ENCODE results near the gene APOO. TPM values are rescaled to one million over a fixed set of nuclear protein-coding genes. Genes with fewer than 3 reads are reported as not detected.

APOO gene
- total and polyA plus RNA-seq, 2 of the 13 experiments (the other 11 are each of a cell fraction or from before 2014, with no cell fraction given), result 9.7 to 22.1 TPM

DNA sequence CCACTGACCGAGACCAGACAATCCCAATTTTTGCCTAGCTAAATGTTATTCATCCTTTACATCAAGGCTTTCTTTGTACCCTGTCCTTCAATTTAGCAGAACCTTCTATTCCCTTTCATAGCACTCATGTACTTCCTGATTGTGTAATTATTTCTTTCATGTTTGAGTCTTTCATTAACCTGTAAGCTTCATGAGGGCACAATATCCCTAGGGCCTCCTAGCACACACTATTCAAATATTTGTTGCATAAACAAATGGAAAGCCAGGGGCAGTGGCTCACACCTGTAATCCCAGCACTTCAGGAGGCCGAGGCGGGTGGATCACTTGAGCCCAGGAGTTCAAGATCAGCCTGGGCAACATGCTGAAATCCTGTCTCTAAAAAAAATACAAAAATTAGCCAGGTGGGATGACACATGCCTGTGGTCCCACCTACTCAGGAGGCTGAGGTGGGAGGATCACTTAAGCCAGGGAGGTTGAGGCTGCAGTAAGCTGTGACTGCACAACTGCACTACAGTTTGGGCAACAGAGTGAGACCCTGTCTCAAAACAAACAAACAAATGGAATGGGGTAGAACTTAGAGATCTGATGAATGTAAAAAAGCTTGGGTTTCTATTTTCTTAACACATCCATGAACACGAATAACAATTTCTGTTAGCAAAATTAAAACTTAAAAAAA is 65.8 kb downstream of the APOO start (continued):
- TF ChIP-seq, protein P1, sequence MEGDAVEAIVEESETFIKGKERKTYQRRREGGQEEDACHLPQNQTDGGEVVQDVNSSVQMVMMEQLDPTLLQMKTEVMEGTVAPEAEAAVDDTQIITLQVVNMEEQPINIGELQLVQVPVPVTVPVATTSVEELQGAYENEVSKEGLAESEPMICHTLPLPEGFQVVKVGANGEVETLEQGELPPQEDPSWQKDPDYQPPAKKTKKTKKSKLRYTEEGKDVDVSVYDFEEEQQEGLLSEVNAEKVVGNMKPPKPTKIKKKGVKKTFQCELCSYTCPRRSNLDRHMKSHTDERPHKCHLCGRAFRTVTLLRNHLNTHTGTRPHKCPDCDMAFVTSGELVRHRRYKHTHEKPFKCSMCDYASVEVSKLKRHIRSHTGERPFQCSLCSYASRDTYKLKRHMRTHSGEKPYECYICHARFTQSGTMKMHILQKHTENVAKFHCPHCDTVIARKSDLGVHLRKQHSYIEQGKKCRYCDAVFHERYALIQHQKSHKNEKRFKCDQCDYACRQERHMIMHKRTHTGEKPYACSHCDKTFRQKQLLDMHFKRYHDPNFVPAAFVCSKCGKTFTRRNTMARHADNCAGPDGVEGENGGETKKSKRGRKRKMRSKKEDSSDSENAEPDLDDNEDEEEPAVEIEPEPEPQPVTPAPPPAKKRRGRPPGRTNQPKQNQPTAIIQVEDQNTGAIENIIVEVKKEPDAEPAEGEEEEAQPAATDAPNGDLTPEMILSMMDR (CRISPR knock-in tag; IDR thresholded peaks at IDR 0.05), result no peak
- TF ChIP-seq ZKSCAN1 (IDR thresholded peaks at IDR 0.05; ENCODE audit: low read length), result no peak
- TF ChIP-seq ZNF510 (CRISPR knock-in tag; IDR thresholded peaks at IDR 0.05; ENCODE audit: low read depth), result no peak
- no peak for TF ChIP-seq ARHGAP35 (CRISPR knock-in tag; IDR thresholded peaks at IDR 0.05; ENCODE audit: borderline replicate concordance)
- TF ChIP-seq GABPA (IDR thresholded peaks at IDR 0.05; ENCODE audit: low read depth, low read length), result no peak
- TF ChIP-seq GABPA (CRISPR knock-in tag; IDR thresholded peaks at IDR 0.05; ENCODE audit: low read depth), result peak; percentile 23; the same call in 1 of the 2 replicates
- no peak for TF ChIP-seq ZNF619 (CRISPR knock-in tag; IDR thresholded peaks at IDR 0.05)
- TF ChIP-seq ZNF10 (CRISPR knock-in tag; IDR thresholded peaks at IDR 0.05; ENCODE audit: borderline replicate concordance, low read depth), result no peak
- peak in 1 of 2 experiments; percentile 40; a peak in 1 of 4 replicates for TF ChIP-seq NR2F1 (CRISPR knock-in tag; IDR thresholded peaks at IDR 0.05)
- TF ChIP-seq ZEB1 (IDR thresholded peaks at IDR 0.05; ENCODE audit: insufficient replicate concordance, low read depth), result no peak
- TF ChIP-seq TFE3 (CRISPR knock-in tag; IDR thresholded peaks at IDR 0.05), result 0 out of 2 replicates have a peak, but pooled peaks have one; percentile 30
- no peak for TF ChIP-seq PHF20 (CRISPR knock-in tag; IDR thresholded peaks at IDR 0.05)
- no peak for TF ChIP-seq FOXO4 (CRISPR knock-in tag; conservative IDR thresholded peaks at IDR 0.05)
- peak; percentile 79 for TF ChIP-seq GATAD2A (CRISPR knock-in tag; IDR thresholded peaks at IDR 0.05)
- 0 out of 2 replicates have a peak, but pooled peaks have one; percentile 59 for TF ChIP-seq MEF2D (CRISPR knock-in tag; IDR thresholded peaks at IDR 0.05)
- no peak for TF ChIP-seq ZNF550 (CRISPR knock-in tag; IDR thresholded peaks at IDR 0.05; ENCODE audit: borderline replicate concordance)
- no peak for TF ChIP-seq TOE1 (CRISPR knock-in tag; IDR thresholded peaks at IDR 0.05)
- TF ChIP-seq ZNF605 (CRISPR knock-in tag; IDR thresholded peaks at IDR 0.05), result peak; percentile 29; the same call in 1 of the 2 replicates
- TF ChIP-seq, protein P2, sequence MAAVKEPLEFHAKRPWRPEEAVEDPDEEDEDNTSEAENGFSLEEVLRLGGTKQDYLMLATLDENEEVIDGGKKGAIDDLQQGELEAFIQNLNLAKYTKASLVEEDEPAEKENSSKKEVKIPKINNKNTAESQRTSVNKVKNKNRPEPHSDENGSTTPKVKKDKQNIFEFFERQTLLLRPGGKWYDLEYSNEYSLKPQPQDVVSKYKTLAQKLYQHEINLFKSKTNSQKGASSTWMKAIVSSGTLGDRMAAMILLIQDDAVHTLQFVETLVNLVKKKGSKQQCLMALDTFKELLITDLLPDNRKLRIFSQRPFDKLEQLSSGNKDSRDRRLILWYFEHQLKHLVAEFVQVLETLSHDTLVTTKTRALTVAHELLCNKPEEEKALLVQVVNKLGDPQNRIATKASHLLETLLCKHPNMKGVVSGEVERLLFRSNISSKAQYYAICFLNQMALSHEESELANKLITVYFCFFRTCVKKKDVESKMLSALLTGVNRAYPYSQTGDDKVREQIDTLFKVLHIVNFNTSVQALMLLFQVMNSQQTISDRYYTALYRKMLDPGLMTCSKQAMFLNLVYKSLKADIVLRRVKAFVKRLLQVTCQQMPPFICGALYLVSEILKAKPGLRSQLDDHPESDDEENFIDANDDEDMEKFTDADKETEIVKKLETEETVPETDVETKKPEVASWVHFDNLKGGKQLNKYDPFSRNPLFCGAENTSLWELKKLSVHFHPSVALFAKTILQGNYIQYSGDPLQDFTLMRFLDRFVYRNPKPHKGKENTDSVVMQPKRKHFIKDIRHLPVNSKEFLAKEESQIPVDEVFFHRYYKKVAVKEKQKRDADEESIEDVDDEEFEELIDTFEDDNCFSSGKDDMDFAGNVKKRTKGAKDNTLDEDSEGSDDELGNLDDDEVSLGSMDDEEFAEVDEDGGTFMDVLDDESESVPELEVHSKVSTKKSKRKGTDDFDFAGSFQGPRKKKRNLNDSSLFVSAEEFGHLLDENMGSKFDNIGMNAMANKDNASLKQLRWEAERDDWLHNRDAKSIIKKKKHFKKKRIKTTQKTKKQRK (IDR thresholded peaks at IDR 0.05; ENCODE audit: low read length), result no peak
- no peak for TF ChIP-seq TFAP4 (IDR thresholded peaks at IDR 0.05; ENCODE audit: borderline replicate concordance, low read depth)
- TF ChIP-seq ZNF12 (CRISPR knock-in tag; IDR thresholded peaks at IDR 0.05), result no peak
- TF ChIP-seq ZNF44 (CRISPR knock-in tag; IDR thresholded peaks at IDR 0.05), result no peak
